ENCODE measurements around the gene RORB.

GRCh38 chr9:74729136-74729695 lies 232.1 kb downstream of the RORB start:
- TF ChIP-seq EP300 (IDR thresholded peaks at IDR 0.05) (no peak), CTCF (IDR thresholded peaks at IDR 0.05) (no peak)
